COR-L47 (cell line): ENCODE measurements around the gene XXYLT1.

Experiments
- DNase-seq: peaks from one replicate; lab custom pipeline; 2025; lab: John Stamatoyannopoulos, UW

The XXYLT1 gene

GRCh38 chr3:195168009-195168762, 102.8 kb downstream of the XXYLT1 start:
- DNase-seq = no peak

- DNase-seq = no peak
These were observed 105.2 kb downstream of the XXYLT1 start for GRCh38 chr3:195165790-195166189.

GRCh38 chr3:195165265-195165609, 105.7 kb downstream of the XXYLT1 start:
- DNase-seq = no peak

GRCh38 chr3:195164573-195165264, 106.2 kb downstream of the XXYLT1 start:
- DNase-seq = no peak

- DNase-seq = no peak
These were observed 107.0 kb downstream of the XXYLT1 start for GRCh38 chr3:195163719-195164572.

GRCh38 chr3:195162816-195163215, 108.1 kb downstream of the XXYLT1 start:
- no peak for DNase-seq

GRCh38 chr3:195162033-195162669, 108.8 kb downstream of the XXYLT1 start:
- no peak for DNase-seq

GRCh38 chr3:195160908-195161434, 110.0 kb downstream of the XXYLT1 start:
- no peak for DNase-seq

- no peak for DNase-seq
These were observed 110.6 kb downstream of the XXYLT1 start for GRCh38 chr3:195160257-195160898.

GRCh38 chr3:195159814-195160165, 111.2 kb downstream of the XXYLT1 start:
- no peak for DNase-seq

- DNase-seq = no peak
These were observed 111.7 kb downstream of the XXYLT1 start for GRCh38 chr3:195159117-195159813.

- DNase-seq = no peak
These were observed 114.6 kb downstream of the XXYLT1 start for GRCh38 chr3:195156286-195156890.

- no peak for DNase-seq
These were observed 115.3 kb downstream of the XXYLT1 start for GRCh38 chr3:195155570-195156241.

GRCh38 chr3:195154793-195155535, 116.0 kb downstream of the XXYLT1 start:
- peak; percentile 87 for DNase-seq

- DNase-seq = no peak
These were observed 116.7 kb downstream of the XXYLT1 start for GRCh38 chr3:195154111-195154791.

- no peak for DNase-seq
These were observed 117.3 kb downstream of the XXYLT1 start for GRCh38 chr3:195153653-195154052.

- DNase-seq = no peak
These were observed 117.8 kb downstream of the XXYLT1 start for GRCh38 chr3:195153130-195153529.

- DNase-seq = no peak
These were observed 119.0 kb downstream of the XXYLT1 start for GRCh38 chr3:195151866-195152541.
